HG02870 (cell line): ENCODE measurements around the gene RFX4.

ENCODE experiments used
- ATAC-seq: cut with Tn5 transposase; IDR thresholded peaks from one replicate; pipeline ENCODE4 v1.9.1; 2021; ENCODE audit warnings: mild to moderate bottlenecking, moderate library complexity; ENCODE audit not compliant: unreplicated experiment

The RFX4 gene

GRCh38 chr12:106645465-106646330, 62.9 kb downstream of the RFX4 start:
- no peak for ATAC-seq

- no peak for ATAC-seq
Measured at GRCh38 chr12:106646472-106646871, 63.7 kb downstream of the RFX4 start.

GRCh38 chr12:106647793-106648514, 65.2 kb downstream of the RFX4 start:
- no peak for ATAC-seq

- ATAC-seq: no peak
Measured at GRCh38 chr12:106648736-106649135, 65.9 kb downstream of the RFX4 start.

- no peak for ATAC-seq
Measured at GRCh38 chr12:106651552-106651951, 68.7 kb downstream of the RFX4 start.

GRCh38 chr12:106652510-106653015, 69.8 kb downstream of the RFX4 start:
- no peak for ATAC-seq

- ATAC-seq: no peak
Measured at GRCh38 chr12:106655577-106655976, 72.8 kb downstream of the RFX4 start.

- no peak for ATAC-seq
Measured at GRCh38 chr12:106657488-106657887, 74.7 kb downstream of the RFX4 start.

GRCh38 chr12:106663385-106663784, 80.6 kb downstream of the RFX4 start:
- no peak for ATAC-seq

GRCh38 chr12:106669216-106669615, 86.4 kb downstream of the RFX4 start:
- ATAC-seq: no peak

- no peak for ATAC-seq
Measured at GRCh38 chr12:106670131-106670530, 87.3 kb downstream of the RFX4 start.

GRCh38 chr12:106671840-106672239, 89.0 kb downstream of the RFX4 start:
- peak; percentile 46 for ATAC-seq

- ATAC-seq: no peak
Measured at GRCh38 chr12:106672314-106673025, 89.7 kb downstream of the RFX4 start.

- no peak for ATAC-seq
Measured at GRCh38 chr12:106673141-106673540, 90.3 kb downstream of the RFX4 start.

- no peak for ATAC-seq
Measured at GRCh38 chr12:106675651-106676435, 93.0 kb downstream of the RFX4 start.

GRCh38 chr12:106679574-106679973, 96.8 kb downstream of the RFX4 start:
- ATAC-seq: no peak

- no peak for ATAC-seq
Measured at GRCh38 chr12:106680280-106680679, 97.5 kb downstream of the RFX4 start.

- ATAC-seq: no peak
Measured at GRCh38 chr12:106681210-106681609, 98.4 kb downstream of the RFX4 start.

- no peak for ATAC-seq
Measured at GRCh38 chr12:106682594-106683234, 99.9 kb downstream of the RFX4 start.

- no peak for ATAC-seq
Measured at GRCh38 chr12:106684497-106684896, 101.7 kb downstream of the RFX4 start.
